Sciatic nerve (tissue), 2 donors: ENCODE data around the gene C2orf15. TPM values are rescaled to one million over a fixed set of nuclear protein-coding genes. Genes with fewer than 3 reads are reported as not detected.
"Not testable (repeated sequence)": the region's sequence is repeated elsewhere in the genome, so short reads cannot be mapped to it uniquely, and the experiment has no call there.

Source experiments
- ATAC-seq: fragments of 200-7000 bp; cut with Tn5 transposase; one replicate; pipeline ENCODE4 v1.9.1; 2020; ENCODE audit warnings: mild to moderate bottlenecking, moderate library complexity
- DNase-seq: peaks from one replicate; pipeline ENCODE4 v3.0.0-alpha.2; 2020; ENCODE audit warnings: low spot score
- intact Hi-C: fragments of 100-400 bp; cut with DNase I; formaldehyde crosslinking; loops from one replicate; pipeline ENCODE4 v1.14.2; 2022
- total RNA-seq: library from RNA; stranded (reverse); fragmentation: NEBNext Ultra II Directional; extraction: Animal tissue kit (Norgen Biotek cat#: 25700); gene quantifications from one replicate; pipeline ENCODE4 v1.2.1, GENCODE V29; 2021
- donor health status: DM: no; HTN: no; CAD: no.
- donor health status: DM: no; HTN: no; CAD: no.

Gene C2orf15
- total RNA-seq, 1 donor from 2014 or later, result not detected

DNA sequence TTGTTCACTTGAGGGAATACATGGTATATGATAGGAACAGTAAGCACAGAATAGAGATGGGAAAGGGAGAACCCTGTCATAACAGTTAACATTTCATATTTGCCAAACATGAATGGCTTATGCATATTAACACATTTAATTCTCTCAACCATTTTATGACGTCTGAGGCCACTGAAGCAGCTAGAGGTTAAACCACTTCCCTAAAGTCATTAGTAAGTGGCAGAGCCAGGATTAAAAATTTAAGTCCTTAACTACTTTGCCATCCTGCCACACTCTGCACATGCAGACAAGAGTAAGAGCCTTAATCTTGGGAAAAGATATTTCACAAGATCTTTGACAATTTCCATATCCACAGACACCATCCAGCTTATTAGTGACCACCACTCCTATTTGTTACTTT is 15.4 kb downstream of the C2orf15 start:
- ATAC-seq, result no peak
- DNase-seq, result no peak
- intact Hi-C loops, result no loop called here

DNA sequence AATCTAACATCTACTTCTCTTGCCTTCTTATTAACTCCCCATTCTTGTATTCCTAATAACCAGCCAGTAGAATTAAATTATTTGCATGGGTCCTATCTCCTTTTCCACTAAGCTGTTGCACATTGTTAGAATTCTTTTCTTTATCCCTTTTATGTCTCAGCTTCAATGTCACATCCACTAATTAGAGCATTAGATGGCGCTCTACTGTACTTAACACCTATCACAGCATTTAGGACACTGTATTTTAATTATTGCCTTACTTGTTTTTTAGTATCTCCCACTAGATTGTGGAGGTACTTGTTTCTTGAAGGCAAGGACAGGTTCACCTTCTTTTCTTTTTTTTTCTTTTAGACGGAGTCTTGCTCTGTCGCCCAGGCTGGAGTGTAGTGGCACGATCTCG is 17.1 kb downstream of the C2orf15 start:
- DNase-seq, result no peak
- ATAC-seq, result no peak
- intact Hi-C loops, result no loop called here

DNA sequence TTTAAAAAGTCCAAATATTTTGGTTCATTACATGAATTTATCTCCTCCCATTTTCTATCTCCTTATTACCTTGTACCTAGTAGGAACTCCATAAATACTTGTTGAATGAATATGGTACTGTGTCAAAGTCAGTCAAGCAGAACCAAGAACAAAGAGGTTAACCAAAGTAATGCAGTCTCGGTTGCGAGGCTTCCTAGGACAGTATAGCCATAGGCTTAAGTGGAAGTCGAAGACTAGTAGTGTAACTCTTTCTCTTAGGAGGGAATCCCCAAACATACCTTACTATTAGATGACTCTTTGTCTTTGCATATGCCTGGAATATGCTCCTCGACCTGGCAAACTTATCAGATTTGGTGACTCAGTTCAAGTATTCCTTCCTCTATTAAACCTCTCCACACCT is 18.1 kb downstream of the C2orf15 start:
- ATAC-seq (no peak), DNase-seq (no peak)
- intact Hi-C loops, result no loop called here

DNA sequence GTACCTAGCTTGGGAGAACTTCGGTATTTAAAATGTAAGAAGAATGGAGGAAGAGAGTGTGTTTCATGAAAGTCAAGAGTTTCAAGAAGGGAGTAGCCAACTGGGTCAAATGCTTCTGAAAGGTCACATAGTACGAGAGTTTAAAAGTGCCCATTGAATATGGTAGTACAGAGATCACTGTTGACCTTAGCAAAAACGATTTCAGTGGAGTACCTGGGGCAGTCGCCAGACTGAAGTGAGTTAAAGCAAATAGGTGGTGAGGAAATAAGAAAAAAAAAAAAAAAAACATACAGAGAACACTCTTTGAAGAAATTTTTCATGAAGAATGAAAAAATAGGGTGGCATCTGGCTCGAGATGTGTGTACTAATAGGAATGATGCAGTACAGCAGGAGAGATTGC is 24.7 kb downstream of the C2orf15 start:
- intact Hi-C loops, result loop anchor here (10.0 kb wide), 1 partner anchor 329 kb away; the partner anchor contains the start of gene REV1
- DNase-seq (no peak), ATAC-seq (no peak)

DNA sequence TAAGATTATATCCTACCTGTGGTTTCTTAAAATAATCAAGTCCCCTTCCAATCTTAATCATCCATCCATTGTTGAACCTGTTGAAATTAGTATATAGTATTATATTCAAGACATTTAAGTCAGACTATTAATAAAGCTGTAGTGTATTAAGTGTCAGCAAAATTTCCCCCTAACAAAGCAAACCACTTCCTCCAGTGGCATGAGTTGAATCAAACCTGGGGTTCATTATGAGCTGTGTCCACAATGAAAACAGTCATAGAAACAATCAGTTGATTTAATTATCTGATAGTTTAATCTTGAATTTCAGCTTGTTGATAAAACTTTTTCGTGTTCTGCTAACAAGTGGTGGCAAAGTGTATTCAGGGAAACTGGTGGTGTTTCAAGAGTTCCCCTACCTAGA is 28.0 kb downstream of the C2orf15 start:
- no peak for ATAC-seq
- DNase-seq, result no peak
- intact Hi-C loops, result loop anchor here (10.0 kb wide), 1 partner anchor 325 kb away; the partner anchor contains the start of gene REV1

DNA sequence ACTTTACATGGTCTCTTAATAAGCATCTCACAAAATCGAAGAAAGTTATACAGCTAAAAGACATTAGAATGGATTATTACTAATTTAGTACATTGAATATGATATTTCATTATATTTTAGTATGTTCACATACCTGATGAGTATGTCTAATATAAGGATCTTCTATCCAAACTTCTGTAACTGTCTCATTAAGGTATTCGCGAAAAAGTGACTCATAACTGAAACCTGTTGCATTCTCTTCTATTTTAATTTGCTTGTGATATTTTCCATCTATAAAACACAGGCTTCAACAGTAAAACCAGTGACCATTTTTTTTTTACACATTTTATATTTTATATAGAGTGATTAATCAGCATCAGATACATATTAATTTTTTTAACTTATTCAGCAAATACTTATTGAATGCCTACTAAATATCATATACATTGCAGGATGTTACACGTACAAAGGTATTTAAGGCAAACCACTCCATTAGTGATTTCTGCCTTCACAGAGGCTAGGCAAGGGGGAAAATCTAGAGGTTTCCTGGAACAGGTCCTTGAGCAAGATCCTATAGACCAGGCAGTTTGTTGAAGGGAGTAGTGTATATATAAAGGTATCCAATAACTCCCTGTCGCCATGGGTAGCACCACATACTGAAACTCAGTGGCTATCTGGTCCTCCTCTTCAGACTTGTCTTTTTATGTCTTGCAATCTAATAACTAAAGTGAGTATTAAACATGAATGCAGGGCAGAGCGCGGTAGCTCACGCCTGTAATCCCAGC is 30.1 kb downstream of the C2orf15 start:
- intact Hi-C loops, result no loop called here
- ATAC-seq (no peak), DNase-seq (no peak)

DNA sequence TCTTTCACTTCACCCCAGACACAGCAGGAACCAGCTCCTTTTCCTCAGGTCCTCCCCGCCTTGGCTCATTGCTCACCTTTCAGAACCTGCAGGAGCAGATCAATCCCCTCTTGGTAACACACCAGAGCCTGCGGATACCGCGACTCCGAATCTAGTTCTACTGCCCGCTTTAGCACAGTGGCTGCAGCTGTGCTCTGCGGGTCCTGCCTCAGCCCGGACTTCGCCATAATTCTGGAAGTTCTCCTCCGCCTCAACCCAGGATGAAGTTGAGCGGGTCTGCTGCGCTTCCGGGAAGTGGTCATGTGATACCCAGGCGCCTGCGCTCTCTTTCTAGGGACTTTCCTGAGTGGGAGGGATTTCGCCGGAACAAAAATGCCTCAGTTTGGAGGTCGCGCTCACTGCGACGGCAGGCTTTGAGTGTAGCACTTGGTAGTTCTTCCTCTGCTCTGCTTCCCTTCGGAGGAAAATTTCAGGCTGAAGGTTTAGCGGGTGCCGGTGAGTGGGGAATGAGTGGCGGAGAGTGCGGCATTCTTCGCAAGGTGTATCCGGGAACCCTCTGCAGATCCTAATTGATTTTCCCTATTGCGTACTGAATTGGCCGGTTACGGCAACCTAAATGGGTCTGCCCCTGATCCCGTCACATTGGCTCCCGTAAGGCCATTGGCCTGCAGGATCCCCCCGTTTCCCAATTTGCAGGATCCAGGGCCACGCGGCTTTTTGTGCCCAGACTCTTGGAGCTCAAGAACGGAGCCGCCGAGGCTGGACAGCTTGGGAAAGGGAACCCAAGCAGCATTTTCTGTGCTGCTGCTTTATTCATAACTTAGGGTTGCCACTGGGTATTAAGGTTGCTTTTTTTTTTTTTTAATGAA is 39.5 kb downstream of the C2orf15 start, which contains the start of the genes MITD1 and MRPL30:
Gene MITD1, minus strand, starts transcription at position 304 of the 869 bp plus-strand sequence. Its CDS starts 77 bp downstream, at position 227.
Gene MRPL30, plus strand, starts transcription at position 430 of the 869 bp plus-strand sequence. CDS start 5,020 bp downstream, outside the sequence.
- ATAC-seq (peak; percentile 100), DNase-seq (peak; percentile 94)
- intact Hi-C loops, result no loop called here

DNA sequence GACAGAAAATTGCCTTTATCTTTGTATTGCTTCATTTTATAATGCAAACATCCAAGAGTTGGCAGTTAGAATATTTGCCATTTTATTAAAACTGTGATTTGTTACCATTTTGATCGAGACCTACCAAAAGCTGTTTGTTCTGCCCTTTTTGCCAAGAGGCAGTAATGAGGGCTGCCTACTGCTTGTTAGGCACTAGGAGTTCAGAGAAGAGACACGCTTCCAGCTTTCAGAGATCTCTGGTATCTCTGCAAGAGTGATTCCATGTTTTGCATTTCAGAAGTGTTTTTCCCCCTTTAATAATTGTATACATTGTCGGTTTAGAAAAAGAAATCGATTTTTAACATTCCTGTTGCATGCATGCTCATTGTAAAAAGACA is 40.1 kb downstream of the C2orf15 start:
- intact Hi-C loops, result no loop called here
- DNase-seq (no peak), ATAC-seq (no peak)

DNA sequence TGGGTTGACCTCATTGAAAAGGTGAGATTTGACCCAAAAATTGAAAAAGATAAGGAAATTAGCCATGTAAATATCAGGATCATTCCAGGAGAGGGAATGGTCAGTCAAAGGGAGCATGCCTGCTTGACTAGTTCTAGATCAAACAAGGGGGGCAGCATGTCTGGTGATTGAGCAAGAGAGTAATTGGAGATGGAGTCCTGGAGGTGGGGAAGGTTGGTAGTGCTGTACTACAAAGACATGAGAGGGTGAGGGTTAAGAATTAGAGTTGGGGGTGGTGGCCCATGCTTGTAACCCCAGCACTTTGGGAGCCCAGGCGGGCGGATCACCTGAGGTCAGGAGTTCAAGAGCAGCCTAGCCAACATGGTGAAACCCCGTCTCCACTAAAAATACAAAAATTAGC is 41.5 kb downstream of the C2orf15 start:
- DNase-seq (no peak), ATAC-seq (no peak)
- intact Hi-C loops, result no loop called here

DNA sequence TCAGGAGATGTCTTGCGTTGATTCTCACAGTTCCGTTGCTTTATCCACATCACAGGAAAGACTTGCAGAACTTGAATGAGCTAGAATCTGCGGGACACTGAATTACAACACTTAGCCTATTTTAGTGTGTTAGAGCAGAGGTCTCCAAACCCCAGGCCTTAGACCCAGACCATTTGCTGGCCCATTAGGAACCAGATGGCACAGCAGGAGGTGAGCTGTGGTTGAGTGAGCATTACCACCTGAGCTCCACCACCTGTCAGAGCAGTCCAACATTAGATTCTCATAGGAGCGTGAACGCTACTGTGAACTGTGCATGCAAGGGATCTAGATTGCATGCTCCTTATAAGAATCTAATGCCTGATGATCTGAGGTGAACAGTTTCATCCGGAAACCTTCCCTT is 43.3 kb downstream of the C2orf15 start:
- no peak for DNase-seq

DNA sequence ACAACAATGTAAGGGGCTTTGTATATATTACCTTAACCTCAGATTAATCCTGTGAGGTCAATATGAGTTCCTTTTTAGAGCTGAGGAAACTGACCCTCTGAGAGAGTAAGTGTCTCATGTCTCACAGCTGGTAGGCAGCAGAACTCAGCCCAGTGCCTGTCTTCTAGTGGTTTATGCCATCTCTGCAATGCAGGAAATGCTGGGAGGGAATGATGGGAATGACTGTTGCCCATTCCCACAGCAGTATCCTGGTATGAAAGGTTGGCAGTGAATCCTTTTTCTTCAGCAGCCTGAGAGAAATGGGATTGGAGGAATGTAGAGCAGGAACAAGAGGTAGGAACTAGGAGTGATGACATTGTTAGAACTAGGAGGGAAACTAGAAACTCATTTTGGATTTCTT is 45.5 kb downstream of the C2orf15 start:
- intact Hi-C loops, result no loop called here
- DNase-seq (no peak), ATAC-seq (no peak)

More for the DNA sequence above, 43.3 kb downstream of the C2orf15 start:
- no peak for ATAC-seq
- intact Hi-C loops, result no loop called here

DNA sequence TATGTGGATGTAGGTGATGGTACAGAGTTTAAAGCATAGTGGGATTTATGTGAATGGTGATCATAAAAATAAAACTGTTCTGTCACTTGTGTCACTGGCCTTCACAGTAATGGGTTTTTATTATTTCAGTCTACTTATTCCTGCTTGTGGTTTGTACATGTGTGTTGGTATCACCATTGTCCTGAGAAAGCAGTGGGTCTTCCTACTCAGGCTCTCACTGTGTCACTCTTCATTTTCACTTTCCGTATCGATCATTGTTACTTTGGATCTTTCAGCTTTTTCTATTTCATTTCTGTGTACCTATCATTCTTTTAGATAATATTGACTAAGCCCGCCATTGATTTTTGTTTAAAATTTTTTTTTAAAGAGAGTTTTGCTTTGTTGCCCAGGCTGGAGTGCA is 46.9 kb downstream of the C2orf15 start:
- intact Hi-C loops, result no loop called here
- ATAC-seq, result no peak
- DNase-seq, result no peak

DNA sequence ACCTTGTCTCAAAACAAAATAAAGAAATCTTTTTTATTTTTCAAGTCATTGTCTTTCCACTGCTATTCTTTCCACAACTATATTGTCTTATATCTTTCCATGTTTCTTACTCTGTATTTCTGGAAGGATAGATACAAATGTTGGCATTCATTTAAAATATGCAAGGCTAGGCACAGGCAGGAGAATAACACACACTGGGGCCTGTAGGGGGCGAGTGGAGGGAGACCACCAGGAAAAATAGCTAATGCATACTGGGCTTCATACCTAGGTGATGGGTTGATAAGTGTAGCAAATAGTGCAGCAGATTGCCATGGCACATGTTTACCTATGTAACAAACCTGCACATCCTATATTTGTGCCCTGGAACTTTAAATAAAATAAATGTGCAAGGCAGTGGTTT is 49.0 kb downstream of the C2orf15 start:
- ATAC-seq (no peak), DNase-seq (no peak)
- intact Hi-C loops, result no loop called here

DNA sequence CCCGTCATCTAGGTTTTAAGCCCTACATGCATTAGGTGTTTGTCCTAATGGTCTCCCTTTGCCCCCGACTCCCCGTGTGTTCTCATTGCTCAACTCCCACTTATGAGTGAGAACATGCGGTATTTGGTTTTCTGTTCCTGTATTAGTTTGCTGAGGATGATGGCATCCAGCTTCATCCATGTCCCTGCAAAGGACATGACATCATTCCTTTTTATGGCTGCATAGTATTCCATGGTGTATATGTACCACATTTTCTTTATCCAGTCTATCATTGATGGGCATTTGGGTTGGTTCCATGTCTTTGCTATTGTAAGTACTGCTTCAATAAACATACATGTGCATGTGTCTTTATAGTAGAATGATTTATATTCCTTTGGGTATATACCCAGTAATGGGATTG is 50.9 kb downstream of the C2orf15 start:
- DNase-seq, intact Hi-C loops, ATAC-seq: not testable (repeated sequence)

DNA sequence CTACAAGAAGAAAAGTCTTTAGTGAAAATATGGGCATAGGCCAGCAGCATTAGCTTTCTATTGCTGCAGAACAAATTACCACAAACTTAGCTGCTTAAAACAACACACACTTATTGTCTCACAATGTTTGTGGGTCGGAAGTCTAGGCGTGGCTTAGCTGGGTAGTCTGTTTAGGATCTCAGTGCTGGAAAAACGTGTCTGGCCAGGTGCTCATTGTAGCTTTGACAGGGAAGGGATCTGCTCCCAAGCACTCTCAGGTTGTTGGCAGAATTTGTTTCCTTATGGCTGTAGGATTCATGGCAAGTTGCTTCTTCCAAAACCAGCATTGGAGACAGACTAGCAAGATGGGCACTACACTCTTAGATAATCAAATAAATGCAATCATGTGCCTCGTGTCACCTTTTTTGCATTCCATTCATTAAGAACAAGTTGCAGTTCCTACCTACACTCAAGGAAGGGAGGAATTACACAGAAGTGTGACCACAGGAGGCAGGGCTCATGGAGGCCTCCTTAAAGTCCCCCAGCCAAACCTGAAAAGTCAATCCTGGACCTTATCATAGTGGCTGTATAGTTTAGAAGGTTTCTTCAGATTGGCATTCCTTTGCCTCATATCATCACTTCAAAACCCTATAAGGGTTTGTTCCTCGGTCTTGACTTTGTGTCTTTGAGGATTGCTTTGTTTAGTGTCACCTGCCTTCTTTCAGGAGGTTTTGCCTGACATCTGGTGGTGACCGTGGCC is 56.8 kb downstream of the C2orf15 start:
- intact Hi-C loops, result no loop called here
- ATAC-seq, result no peak
- no peak for DNase-seq

DNA sequence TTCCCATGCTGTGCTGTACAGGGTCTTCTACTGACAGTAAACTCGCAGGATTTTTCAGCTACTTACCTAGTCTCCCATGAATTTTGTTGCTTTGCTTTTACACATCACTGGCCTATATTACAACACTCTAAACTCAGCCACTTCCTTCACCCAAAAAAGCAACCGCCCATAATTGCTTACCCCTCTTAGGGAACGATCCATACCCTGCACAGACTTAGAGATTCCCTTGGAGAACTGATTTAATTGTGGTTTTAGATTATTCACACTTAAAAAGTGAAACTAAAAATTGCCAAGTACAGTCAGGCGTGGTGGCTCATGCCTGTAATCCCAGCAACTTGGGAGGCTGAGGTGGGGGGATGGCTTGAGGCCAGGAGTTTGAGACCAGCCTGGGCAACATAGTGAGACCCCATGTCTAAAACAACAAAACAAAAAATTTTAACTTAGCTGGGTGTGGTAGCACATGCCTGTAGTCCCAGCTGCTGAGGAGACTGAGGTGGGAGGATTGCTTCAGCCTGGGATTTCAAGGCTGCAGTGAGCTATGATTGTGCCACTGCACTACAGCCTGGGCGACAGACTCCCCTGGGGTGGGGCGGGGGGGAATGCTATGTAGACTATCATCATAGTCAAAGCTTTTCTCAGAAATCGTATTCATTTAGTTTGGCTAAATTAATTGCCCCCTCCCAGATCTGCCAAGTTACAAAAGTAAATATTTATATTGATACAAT is 58.7 kb downstream of the C2orf15 start:
- intact Hi-C loops, result no loop called here
- DNase-seq (no peak), ATAC-seq (no peak)
